DND-41 (cell line): ENCODE data around the gene CDAN1.

Experiments used
- EZH2 ChIP-seq: IDR thresholded peaks from 3 replicates; pipeline ENCODE4 v1.6.1; 2012; ENCODE audit warnings: borderline replicate concordance, low read depth, mild to moderate bottlenecking, moderate library complexity, low read length, inconsistent platforms; ENCODE audit not compliant: severe bottlenecking
- TF ChIP-seq, protein P1 (sequence below): IDR thresholded peaks from 2 replicates; pipeline ENCODE4 v1.5.1; 2012; ENCODE audit warnings: borderline replicate concordance, low read length, moderate library complexity, mild to moderate bottlenecking; ENCODE audit not compliant: poor library complexity, severe bottlenecking; ENCODE audit errors: extremely low read depth

DNA sequence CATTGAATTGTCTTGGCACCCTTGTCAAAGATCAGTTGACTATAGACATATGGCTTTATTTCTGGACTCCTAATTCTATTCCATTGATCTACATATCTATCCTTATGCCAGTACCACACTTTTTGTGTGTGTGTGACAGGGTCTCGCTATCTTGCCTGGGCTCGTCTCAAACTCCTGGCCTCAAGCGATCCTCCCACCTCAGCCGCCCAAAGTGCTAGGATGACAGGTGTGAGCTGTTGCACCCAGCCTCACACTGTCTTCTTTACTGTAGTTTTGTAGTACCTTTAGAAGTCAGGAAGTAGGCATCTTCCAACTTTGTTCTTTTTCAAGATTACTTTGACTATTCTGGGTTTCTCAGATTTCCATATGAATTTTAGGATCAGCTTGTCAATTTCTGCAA lies 24.3 kb downstream of the CDAN1 start:
- TF ChIP-seq, protein P1, sequence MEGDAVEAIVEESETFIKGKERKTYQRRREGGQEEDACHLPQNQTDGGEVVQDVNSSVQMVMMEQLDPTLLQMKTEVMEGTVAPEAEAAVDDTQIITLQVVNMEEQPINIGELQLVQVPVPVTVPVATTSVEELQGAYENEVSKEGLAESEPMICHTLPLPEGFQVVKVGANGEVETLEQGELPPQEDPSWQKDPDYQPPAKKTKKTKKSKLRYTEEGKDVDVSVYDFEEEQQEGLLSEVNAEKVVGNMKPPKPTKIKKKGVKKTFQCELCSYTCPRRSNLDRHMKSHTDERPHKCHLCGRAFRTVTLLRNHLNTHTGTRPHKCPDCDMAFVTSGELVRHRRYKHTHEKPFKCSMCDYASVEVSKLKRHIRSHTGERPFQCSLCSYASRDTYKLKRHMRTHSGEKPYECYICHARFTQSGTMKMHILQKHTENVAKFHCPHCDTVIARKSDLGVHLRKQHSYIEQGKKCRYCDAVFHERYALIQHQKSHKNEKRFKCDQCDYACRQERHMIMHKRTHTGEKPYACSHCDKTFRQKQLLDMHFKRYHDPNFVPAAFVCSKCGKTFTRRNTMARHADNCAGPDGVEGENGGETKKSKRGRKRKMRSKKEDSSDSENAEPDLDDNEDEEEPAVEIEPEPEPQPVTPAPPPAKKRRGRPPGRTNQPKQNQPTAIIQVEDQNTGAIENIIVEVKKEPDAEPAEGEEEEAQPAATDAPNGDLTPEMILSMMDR, result no peak
- no peak for TF ChIP-seq EZH2
